CD4-positive, alpha-beta T cell (primary cell): ENCODE measurements around the gene KIF24. TPM values are rescaled to one million over a fixed set of nuclear protein-coding genes. Genes with fewer than 3 reads are reported as not detected.

ENCODE experiments used
- ATAC-seq: fragments of 200-7000 bp; cut with Tn5 transposase; one replicate; pipeline ENCODE4 v1.10.0; 2022; ENCODE audit warnings: mild to moderate bottlenecking; ENCODE audit not compliant: poor library complexity
- CTCF ChIA-PET: fragments of 350-600 bp; sonication (Branson Sonifier 250); formaldehyde crosslinking; loops from one replicate; lab custom pipeline; 2021; ENCODE audit warnings: antibody characterized with exemption, inconsistent platforms; lab: Charles Lee
- POLR2A ChIA-PET: fragments of 350-600 bp; sonication (Branson Sonifier 250); formaldehyde crosslinking; loops from one replicate; lab custom pipeline; 2021; ENCODE audit warnings: antibody characterized with exemption, inconsistent platforms; lab: Charles Lee
- DNase-seq, 14 experiments: peaks; one replicate each; pipeline ENCODE4 v3.0.0-alpha.2; 2013 to 2020; ENCODE audit warnings: mixed read lengths in 2 of 14
- H3K27ac ChIP-seq, 2 donors: one replicate each; pipeline versions ENCODE4 v1.5.1 to v1.7.0; 2013; ENCODE audit warnings: low read length in 2 of 2, low read depth in 1 of 2, mild to moderate bottlenecking in 1 of 2
- H3K27me3 ChIP-seq, 2 experiments: 1 replicate in 1 of 2; 2 replicates in 1 of 2; pipeline versions ENCODE4 v1.6.1 to v1.7.0; 2013; ENCODE audit warnings: low read length in 2 of 2, control low read depth in 1 of 2, mild to moderate bottlenecking in 1 of 2, moderate library complexity in 1 of 2; ENCODE audit not compliant: insufficient read depth in 2 of 2, control insufficient read depth in 1 of 2
- H3K36me3 ChIP-seq: one replicate; pipeline ENCODE4 v1.6.1; 2013; ENCODE audit warnings: low read length, control low read depth; ENCODE audit not compliant: insufficient read depth
- H3K4me1 ChIP-seq: one replicate; pipeline ENCODE4 v1.6.1; 2013; ENCODE audit warnings: low read length, control low read depth; ENCODE audit not compliant: insufficient read depth
- H3K4me3 ChIP-seq: one replicate; pipeline ENCODE4 v1.5.1; 2013; ENCODE audit warnings: mild to moderate bottlenecking, low read length, moderate library complexity
- H3K9me3 ChIP-seq, 2 experiments: 1 replicate in 1 of 2; 2 replicates in 1 of 2; pipeline versions ENCODE4 v1.6.1 to v1.7.0; 2013; ENCODE audit warnings: low read length in 2 of 2, mild to moderate bottlenecking in 2 of 2, control low read depth in 1 of 2, moderate library complexity in 1 of 2; ENCODE audit not compliant: control insufficient read depth in 1 of 2, insufficient read depth in 1 of 2
- H3K27ac Mint-ChIP-seq: one replicate; pipeline ENCODE4 v1.8.0; 2020; ENCODE audit warnings: mixed read lengths
- H3K27me3 Mint-ChIP-seq: one replicate; pipeline ENCODE4 v1.8.0; 2021; ENCODE audit warnings: mixed read lengths
- H3K36me3 Mint-ChIP-seq: one replicate; pipeline ENCODE4 v1.8.0; 2021; ENCODE audit warnings: low read depth, mixed read lengths
- H3K4me1 Mint-ChIP-seq: one replicate; pipeline ENCODE4 v1.8.0; 2021; ENCODE audit warnings: low read depth, mixed read lengths
- H3K4me3 Mint-ChIP-seq: one replicate; pipeline ENCODE4 v1.8.0; 2020; ENCODE audit warnings: mild to moderate bottlenecking, mixed read lengths
- H3K9me3 Mint-ChIP-seq: one replicate; pipeline ENCODE4 v1.8.0; 2020; ENCODE audit warnings: mixed read lengths
- intact Hi-C, 2 experiments: fragments of 100-400 bp; cut with DNase I in 1 of 2; cut with micrococcal nuclease in 1 of 2; formaldehyde crosslinking; loops; one replicate each; pipeline versions ENCODE4 v1.15.1 to v1.9.0; 2023 to 2025; cut with DNase I, micrococcal nuclease
- total RNA-seq, 174 experiments: library from RNA in 2 of 174; stranded (reverse) in 2 of 174; gene quantifications; one replicate each; pipeline ENCODE4 v1.2.3 and lab custom pipeline; 2021 to 2026
- TF ChIP-seq, protein P1 (sequence below): fragments of 200-600 bp; IDR thresholded peaks from one replicate; pipeline ENCODE4 v1.8.0; 2022; ENCODE audit warnings: antibody characterized with exemption, mild to moderate bottlenecking

KIF24 gene
- total RNA-seq, 2 experiments from 2014 or later, result 0.05 to 0.14 TPM

DNA sequence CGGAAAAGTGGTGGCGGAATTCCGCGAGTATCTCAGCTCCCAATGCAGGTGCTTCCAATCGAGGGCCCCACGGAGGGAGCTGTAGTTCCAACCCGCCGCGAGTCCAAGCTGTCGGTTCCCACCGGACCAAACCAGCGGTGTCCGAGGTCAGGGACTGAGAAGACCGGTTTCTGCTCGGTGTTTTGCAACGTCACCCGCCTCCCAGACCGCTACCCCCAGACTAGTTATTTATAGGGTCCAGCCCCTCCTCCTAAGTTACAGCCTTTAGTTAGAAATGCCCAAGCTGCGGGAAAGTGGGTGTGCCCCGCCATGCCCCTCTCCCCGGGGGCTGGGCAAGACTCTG is 48.3 kb upstream of the KIF24 start:
- Histone ChIP-seq H3K4me3 (peak overlapping the region; percentile 74), H3K9me3 (peaks cover 0 to 5% of the 10 kb centered on the region in 2 experiments), H3K36me3 (peaks cover 2% of the 10 kb centered on the region), H3K27me3 (no peaks in the 10 kb centered on the region), H3K27ac (no peak overlapping the region), H3K4me1 (peaks cover 48% of the 10 kb centered on the region)
- no peaks in the 10 kb centered on the region for H3K9me3 Mint-ChIP-seq
- CTCF ChIA-PET, result interaction anchor here (1.7 to 1.9 kb wide), 2 partner anchors 26 to 46 kb away, joined by 6 to 7 read pairs; no protein-coding TSS in a partner anchor
- H3K27me3 Mint-ChIP-seq, result no peaks in the 10 kb centered on the region
- peak overlapping the region; percentile 77 for H3K27ac Mint-ChIP-seq
- DNase-seq (peak in 2 of 14 experiments; percentile 11 to 49), ATAC-seq (no peak)
- TF ChIP-seq, protein P1, sequence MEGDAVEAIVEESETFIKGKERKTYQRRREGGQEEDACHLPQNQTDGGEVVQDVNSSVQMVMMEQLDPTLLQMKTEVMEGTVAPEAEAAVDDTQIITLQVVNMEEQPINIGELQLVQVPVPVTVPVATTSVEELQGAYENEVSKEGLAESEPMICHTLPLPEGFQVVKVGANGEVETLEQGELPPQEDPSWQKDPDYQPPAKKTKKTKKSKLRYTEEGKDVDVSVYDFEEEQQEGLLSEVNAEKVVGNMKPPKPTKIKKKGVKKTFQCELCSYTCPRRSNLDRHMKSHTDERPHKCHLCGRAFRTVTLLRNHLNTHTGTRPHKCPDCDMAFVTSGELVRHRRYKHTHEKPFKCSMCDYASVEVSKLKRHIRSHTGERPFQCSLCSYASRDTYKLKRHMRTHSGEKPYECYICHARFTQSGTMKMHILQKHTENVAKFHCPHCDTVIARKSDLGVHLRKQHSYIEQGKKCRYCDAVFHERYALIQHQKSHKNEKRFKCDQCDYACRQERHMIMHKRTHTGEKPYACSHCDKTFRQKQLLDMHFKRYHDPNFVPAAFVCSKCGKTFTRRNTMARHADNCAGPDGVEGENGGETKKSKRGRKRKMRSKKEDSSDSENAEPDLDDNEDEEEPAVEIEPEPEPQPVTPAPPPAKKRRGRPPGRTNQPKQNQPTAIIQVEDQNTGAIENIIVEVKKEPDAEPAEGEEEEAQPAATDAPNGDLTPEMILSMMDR, result no peak
- intact Hi-C loops, result loop anchor here (1.0 to 10.0 kb wide), 11 partner anchors 45 to 1775 kb away; partner anchors contain the start of genes DNAI1 (in 2 of the 2), FAM219A (in 2 of the 2), UBAP1 (in 2 of the 2) and B4GALT1 (in 1 of the 2)
- no peaks in the 10 kb centered on the region for H3K36me3 Mint-ChIP-seq
- H3K4me3 Mint-ChIP-seq, result peak overlapping the region; percentile 96
- peaks cover 47% of the 10 kb centered on the region for H3K4me1 Mint-ChIP-seq
- POLR2A ChIA-PET, result interaction anchor here (0.9 to 2.6 kb wide), 6 partner anchors 13 to 270 kb away, joined by 3 to 11 read pairs (median 8); partner anchors contain the start of genes DNAI1, FAM219A and SIGMAR1

DNA sequence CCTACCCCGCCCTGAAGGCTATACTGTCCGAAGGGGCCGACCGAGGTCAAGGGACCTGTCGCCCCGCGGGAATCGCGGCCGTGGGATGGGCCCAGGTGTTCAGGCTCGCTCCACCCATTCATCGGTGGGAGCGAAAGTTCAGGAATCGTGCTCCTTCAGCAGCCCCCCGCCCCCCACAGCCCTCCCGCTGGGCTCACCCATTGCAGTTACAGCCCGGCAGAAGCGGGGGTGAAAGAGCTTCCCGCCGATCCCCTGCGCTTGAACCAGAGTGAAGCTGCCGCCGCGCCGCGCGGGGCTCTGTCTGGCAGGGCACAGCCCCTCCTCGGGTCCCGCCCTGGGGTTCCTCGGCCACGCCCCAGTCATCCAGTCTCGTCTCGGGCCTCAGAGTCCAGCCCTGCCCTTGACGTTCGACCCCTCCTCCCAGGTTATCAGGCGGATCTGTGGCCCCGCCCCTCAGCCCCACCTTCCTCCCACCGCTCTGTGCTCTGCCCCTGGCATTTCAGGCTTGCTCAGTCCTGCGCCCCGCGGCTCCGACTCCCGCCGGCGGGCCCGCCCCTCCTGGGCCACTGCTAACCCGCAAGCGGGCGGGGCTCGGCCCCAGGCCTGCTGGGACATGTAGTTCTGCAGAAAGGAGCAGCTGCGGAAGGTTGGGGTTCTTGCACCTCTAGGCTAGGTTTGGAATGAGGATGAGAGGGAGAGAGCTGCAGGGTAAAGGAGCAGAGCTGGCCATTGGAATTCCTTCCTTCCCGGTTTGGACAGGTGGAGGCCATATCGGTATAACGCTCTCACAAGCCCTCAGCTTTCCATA is 47.7 kb upstream of the KIF24 start, which contains the start of gene MYORG:
TSS of gene MYORG (minus strand) at position 303 of the 808 bp plus-strand sequence. CDS start 3,955 bp downstream, outside the sequence.
- ChIA-PET POLR2A (interaction anchor here (0.8 to 2.6 kb wide), 9 partner anchors 13 to 270 kb away, joined by 3 to 11 read pairs (median 4); partner anchors contain the start of genes DNAI1, FAM219A, SIGMAR1 and UBAP1), CTCF (interaction anchor here (0.6 to 1.9 kb wide), 3 partner anchors 27 to 232 kb away, joined by 3 to 7 read pairs (median 6); no protein-coding TSS in a partner anchor)

More for the DNA sequence above, 47.7 kb upstream of the KIF24 start, which contains the start of gene MYORG:
- Mint-ChIP-seq H3K9me3 (no peaks in the 10 kb centered on the region), H3K36me3 (no peaks in the 10 kb centered on the region), H3K27ac (peak within 1 kb of the TSS; percentile 77), H3K4me3 (peak within 1 kb of the TSS; percentile 96), H3K27me3 (no peaks in the 10 kb centered on the region), H3K4me1 (peaks cover 47% of the 10 kb centered on the region)
- ATAC-seq (peak; percentile 73), DNase-seq (peak; percentile 92 to 99 (median 95))
- TF ChIP-seq, protein P1, result no peak
- Histone ChIP-seq H3K4me3 (peak within 1 kb of the TSS; percentile 74), H3K27ac (peak within 1 kb of the TSS in 1 of 2 donors; percentile 36), H3K27me3 (no peaks in the 10 kb centered on the region), H3K9me3 (peaks cover 0 to 10% of the 10 kb centered on the region in 2 experiments), H3K36me3 (peaks cover 2% of the 10 kb centered on the region), H3K4me1 (peaks cover 48% of the 10 kb centered on the region)
- intact Hi-C loops, result loop anchor here (1.0 to 10.0 kb wide), 11 partner anchors 44 to 1776 kb away; partner anchors contain the start of genes DNAI1 (in 2 of the 2), FAM219A (in 2 of the 2), UBAP1 (in 2 of the 2) and B4GALT1 (in 1 of the 2)
